ENCODE data around the gene PDGFD. TPM values are rescaled to one million over a fixed set of nuclear protein-coding genes. Genes with fewer than 3 reads are reported as not detected.

Gene PDGFD
- total and polyA plus RNA-seq, 8 donors: 9.9 to 52.1 (median 20.2) TPM

- no peaks in the 10 kb centered on the region for H3K36me3 ChIP-seq
- no peaks in the 10 kb centered on the region for H3K4me1 ChIP-seq
- DNase-seq: no peak
- FAIRE-seq: no peak
- TF ChIP-seq CTCF (IDR thresholded peaks at IDR 0.05): no peak
- H3K9me3 ChIP-seq: no peaks in the 10 kb centered on the region
- ATAC-seq: no peak
- H3K4me3 ChIP-seq: no peak overlapping the region
- WGBS, 2 donors: 82 to 84% methylated on average over 1 of the region's 1 CpG
- H3K27ac ChIP-seq: no peak overlapping the region
- no peaks in the 10 kb centered on the region for H3K27me3 ChIP-seq
- intact Hi-C loops (cut with DNase I): no loop called here
These were observed 183.8 kb downstream of the PDGFD start for GRCh38 chr11:103980108-103980507.

- no peaks in the 10 kb centered on the region for H3K27me3 ChIP-seq
- ATAC-seq: no peak
- no peak for TF ChIP-seq CTCF (IDR thresholded peaks at IDR 0.05)
- intact Hi-C loops (cut with DNase I): no loop called here
- 73 to 79% methylated on average over 5 of the region's 5 CpGs for WGBS, 2 donors
- FAIRE-seq: no peak
- H3K4me3 ChIP-seq: no peak overlapping the region
- no peaks in the 10 kb centered on the region for H3K36me3 ChIP-seq
- no peak overlapping the region for H3K27ac ChIP-seq
- DNase-seq: no peak
- H3K4me1 ChIP-seq: no peaks in the 10 kb centered on the region
- no peaks in the 10 kb centered on the region for H3K9me3 ChIP-seq
These were observed 185.0 kb downstream of the PDGFD start for GRCh38 chr11:103978616-103979595.

GRCh38 chr11:103972013-103972412 is 191.9 kb downstream of the PDGFD start:
- Histone ChIP-seq H3K36me3 (no peaks in the 10 kb centered on the region), H3K27me3 (no peaks in the 10 kb centered on the region), H3K9me3 (no peaks in the 10 kb centered on the region), H3K4me1 (no peaks in the 10 kb centered on the region), H3K4me3 (no peak overlapping the region), H3K27ac (no peak overlapping the region)
- intact Hi-C loops (cut with DNase I): no loop called here
- DNase-seq (no peak), ATAC-seq (no peak), FAIRE-seq (no peak)
- 81 to 92% methylated on average over 4 of the region's 4 CpGs for WGBS, 2 donors
- TF ChIP-seq CTCF (IDR thresholded peaks at IDR 0.05): no peak

- FAIRE-seq (no peak), DNase-seq (no peak), ATAC-seq (no peak)
- H3K4me1 ChIP-seq: no peaks in the 10 kb centered on the region
- WGBS, 2 donors: 91 to 97% methylated on average over 1 of the region's 1 CpG
- TF ChIP-seq CTCF (IDR thresholded peaks at IDR 0.05): no peak
- intact Hi-C loops (cut with DNase I): no loop called here
- H3K4me3 ChIP-seq: no peak overlapping the region
- no peaks in the 10 kb centered on the region for H3K9me3 ChIP-seq
- no peak overlapping the region for H3K27ac ChIP-seq
- H3K27me3 ChIP-seq: no peaks in the 10 kb centered on the region
- H3K36me3 ChIP-seq: no peaks in the 10 kb centered on the region
These were observed 193.2 kb downstream of the PDGFD start for GRCh38 chr11:103970701-103971249.

- H3K27ac ChIP-seq: no peak overlapping the region
These were observed 195.3 kb downstream of the PDGFD start for GRCh38 chr11:103968685-103969084.

More at GRCh38 chr11:103968685-103969084, 195.3 kb downstream of the PDGFD start:
- H3K4me3 ChIP-seq: no peak overlapping the region
- TF ChIP-seq CTCF (IDR thresholded peaks at IDR 0.05): no peak
- ATAC-seq (no peak), FAIRE-seq (no peak), DNase-seq (no peak)
- intact Hi-C loops (cut with DNase I): no loop called here
- no peaks in the 10 kb centered on the region for H3K36me3 ChIP-seq
- no peaks in the 10 kb centered on the region for H3K9me3 ChIP-seq
- H3K27me3 ChIP-seq: no peaks in the 10 kb centered on the region
- H3K4me1 ChIP-seq: no peaks in the 10 kb centered on the region
- 84 to 90% methylated on average over 3 of the region's 3 CpGs for WGBS, 2 donors
